ENCODE results near the gene IL3RA. TPM values are rescaled to one million over a fixed set of nuclear protein-coding genes. Genes with fewer than 3 reads are reported as not detected.
"Not testable (repeated sequence)": the region's sequence is repeated elsewhere in the genome, so short reads cannot be mapped to it uniquely, and the experiment has no call there.

Gene IL3RA
- total RNA-seq, 2 donors from 2014 or later: 3.9 to 9.4 TPM

DNA sequence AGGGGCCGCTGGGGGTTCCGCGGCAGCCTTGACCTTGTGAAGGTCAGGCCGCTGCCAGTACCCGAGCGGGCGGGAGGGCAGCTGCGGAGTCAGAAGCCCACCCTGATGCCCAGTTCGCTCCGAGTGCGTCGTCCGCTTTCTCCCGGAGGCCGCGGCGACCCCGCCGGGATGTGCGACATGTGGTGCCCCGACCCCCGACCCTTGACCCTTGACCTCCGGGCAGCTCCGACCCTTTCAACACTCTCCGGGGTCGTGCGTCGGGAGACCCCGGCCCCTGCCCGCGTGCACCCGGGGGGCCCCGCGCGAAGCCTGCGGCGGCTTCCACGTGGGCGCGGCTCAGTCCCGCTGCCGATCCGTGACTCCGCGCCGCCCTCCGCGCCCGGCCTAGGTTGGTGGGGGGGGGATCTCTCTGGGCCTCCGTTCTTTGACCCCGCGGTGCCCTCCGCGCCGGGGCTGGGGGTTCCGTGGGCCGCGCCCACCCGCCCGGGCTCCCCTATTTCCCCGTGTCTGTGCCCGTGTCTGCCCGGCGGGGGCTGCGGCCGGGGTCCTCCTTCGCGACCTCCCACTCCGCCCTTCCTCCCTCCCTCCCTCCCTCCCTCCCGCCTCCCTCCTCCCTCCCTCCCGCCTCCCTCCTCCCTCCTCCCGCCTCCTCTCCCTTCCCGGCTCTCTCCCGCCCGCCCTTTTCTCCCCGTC lies 55.9 kb downstream of the IL3RA start:
- DNase-seq: peak; percentile 80 to 83
- intact Hi-C loops (cut with DNase I, micrococcal nuclease): loop anchor here in 1 of 2 donors (5.0 kb wide), 1 partner anchor 60 kb away; the partner anchor contains the start of gene ASMTL
- peak; percentile 62 for ATAC-seq

- ATAC-seq (no peak), DNase-seq (peak in 1 of 2 donors; percentile 17)
- intact Hi-C loops (cut with DNase I, micrococcal nuclease): loop anchor here in 1 of 2 donors (5.0 kb wide), 1 partner anchor 58 kb away; the partner anchor contains the start of gene ASMTL
These were observed 57.5 kb downstream of the IL3RA start for GRCh38 chrX:1393871-1394615.

DNA sequence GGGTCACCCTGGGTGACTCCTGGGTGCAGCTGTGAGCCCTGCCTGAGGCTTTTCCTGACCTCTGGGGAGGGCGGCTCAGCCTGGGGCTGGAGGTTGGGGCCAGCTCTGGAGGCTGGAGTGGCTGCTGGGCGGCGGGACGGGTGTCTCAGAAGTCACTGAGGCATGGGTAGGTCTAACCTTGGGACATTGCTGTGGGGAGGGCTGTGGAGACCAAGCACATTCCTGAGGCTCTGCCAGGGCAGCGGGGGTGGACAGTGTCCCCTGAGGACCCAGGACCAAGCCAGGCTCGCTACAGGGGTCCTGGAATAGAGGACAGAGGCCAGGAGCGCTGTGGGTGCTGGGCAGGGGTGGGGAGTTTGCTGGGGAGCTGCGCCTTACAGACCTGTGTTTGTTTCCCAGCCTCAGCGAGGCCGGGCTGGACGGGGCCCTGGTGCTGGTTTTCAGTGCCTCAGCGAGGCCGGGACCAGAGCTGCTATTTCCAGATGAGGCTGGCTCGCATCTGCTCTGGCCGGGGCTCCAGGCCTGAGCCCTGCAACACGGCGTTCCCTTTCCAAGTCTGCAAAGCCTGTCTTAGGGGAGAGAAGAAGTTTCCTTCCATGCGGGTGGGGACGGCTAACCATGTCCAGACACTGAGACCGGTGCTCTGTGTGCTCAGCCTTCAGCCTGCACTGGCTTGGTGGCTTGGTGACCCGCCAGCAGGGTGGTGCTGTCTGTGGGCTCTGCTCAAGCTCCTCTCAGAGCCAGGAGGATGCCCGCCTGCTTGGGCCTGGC lies 58.3 kb downstream of the IL3RA start:
- DNase-seq (peak in 1 of 2 donors; percentile 21), ATAC-seq (no peak)
- intact Hi-C loops (cut with DNase I, micrococcal nuclease): loop anchor here in 1 of 2 donors (5.0 kb wide), 1 partner anchor 57 kb away; the partner anchor contains the start of gene ASMTL

DNA sequence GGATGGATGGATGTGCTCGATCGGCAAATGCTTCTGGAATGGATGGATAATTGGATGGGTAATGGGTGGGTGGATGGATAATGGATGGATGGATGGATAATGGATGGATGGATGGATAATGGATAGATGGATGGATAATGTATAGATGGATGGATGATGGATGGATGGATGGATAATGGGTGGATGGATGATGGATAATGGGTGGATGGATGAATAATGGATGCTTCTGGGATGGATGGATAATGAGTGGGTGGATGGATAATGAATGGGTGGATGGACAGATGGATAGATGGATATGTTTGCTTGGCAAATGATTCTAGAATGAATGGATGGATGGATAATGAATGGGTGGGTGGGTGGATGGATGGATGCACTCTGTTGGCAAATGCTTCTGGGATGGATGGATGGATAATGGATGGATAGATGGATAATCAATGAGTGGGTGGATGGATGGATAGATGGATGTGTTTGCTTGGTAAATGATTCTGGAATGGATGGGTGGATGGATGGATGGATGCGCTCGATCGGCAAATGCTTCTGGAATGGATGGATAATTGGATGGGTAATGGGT lies 59.1 kb downstream of the IL3RA start:
- intact Hi-C loops (cut with DNase I, micrococcal nuclease): no loop called here
- ATAC-seq: no peak
- DNase-seq: no peak

DNA sequence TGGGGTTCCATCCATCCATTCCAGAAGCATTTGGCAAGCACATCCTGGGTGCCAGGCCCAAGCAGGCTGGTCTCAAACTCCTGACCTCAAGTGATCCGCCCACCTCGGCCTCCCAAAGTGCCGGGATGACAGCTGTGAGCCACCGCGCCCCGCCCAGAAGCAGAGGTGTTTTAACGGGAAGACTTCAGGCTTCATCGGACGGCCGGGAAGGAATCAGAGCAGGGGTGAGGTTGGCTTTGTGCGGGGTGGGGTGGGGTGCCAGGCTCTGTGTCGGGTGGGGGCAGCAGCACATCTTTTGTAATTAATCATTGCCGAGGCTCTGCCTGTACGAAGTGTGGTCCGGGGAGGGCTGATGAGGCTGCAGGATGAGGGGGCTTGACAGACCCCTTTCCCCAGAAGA lies 60.4 kb downstream of the IL3RA start:
- ATAC-seq: no peak
- intact Hi-C loops (cut with DNase I, micrococcal nuclease): no loop called here
- peak in 1 of 2 donors; percentile 19 for DNase-seq

- DNase-seq (peak in 1 of 2 donors; percentile 5), ATAC-seq (no peak)
- intact Hi-C loops (cut with DNase I, micrococcal nuclease): no loop called here
These were observed 61.1 kb downstream of the IL3RA start for GRCh38 chrX:1397441-1398270.

DNA sequence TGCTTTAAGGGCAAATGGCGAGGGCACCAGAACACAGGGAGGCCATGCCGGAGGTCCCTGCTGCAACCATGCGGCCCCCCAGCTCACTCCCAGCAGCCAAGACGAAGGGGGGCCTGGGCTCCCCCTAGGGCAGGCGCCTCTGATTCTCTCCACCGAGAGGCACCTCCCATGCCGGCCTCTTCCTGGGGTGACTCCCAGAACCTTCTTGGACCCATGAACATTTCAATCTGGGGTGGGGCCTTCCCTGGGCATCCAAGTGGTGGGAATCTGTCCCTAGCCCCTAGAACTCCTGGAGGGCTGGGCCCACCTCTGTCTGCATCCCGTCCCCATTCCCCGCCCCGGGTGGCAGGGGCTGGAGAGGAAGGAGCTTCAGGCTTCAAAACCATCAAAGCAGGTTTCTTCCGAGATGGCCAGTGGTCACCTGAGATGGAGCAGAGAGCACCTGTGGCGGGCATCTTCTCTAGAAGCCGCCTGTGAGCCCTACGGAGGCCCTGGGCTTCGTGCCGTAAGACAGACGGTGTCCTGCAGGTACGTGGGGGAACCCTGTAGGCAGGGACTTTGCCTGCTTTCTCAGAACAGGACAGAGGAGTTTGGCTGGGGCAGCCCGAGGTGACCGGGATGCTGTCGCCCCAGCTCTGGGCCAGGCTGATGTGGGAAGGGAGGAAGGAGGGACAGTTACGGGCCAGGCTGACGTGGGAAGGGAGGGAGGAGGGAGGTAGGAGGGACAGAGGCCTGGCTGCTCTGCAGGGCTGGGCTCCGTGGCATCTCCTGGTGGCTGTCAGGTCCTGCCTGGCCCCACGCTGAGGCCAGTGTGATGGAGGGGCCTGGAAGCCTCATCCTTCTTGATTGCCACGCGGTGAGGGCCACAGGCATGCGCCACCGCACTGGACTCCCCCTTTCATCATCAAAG lies 62.1 kb downstream of the IL3RA start:
- intact Hi-C loops (cut with DNase I, micrococcal nuclease): no loop called here
- no peak for ATAC-seq

GRCh38 chrX:1400049-1400448 lies 63.5 kb downstream of the IL3RA start:
- ATAC-seq (no peak), DNase-seq (peak in 1 of 2 donors; percentile 5)
- intact Hi-C loops (cut with DNase I, micrococcal nuclease): no loop called here

More for the DNA sequence above, 62.1 kb downstream of the IL3RA start:
- peak in 1 of 2 donors; percentile 29 for DNase-seq

GRCh38 chrX:1400742-1401471 lies 64.3 kb downstream of the IL3RA start:
- intact Hi-C loops (cut with DNase I, micrococcal nuclease): no loop called here
- DNase-seq: peak in 1 of 2 donors; percentile 30
- ATAC-seq: peak; percentile 33

GRCh38 chrX:1401611-1402430 lies 65.2 kb downstream of the IL3RA start:
- intact Hi-C loops (cut with DNase I, micrococcal nuclease): no loop called here
- ATAC-seq (peak; percentile 19), DNase-seq (peak in 1 of 2 donors; percentile 19)

DNA sequence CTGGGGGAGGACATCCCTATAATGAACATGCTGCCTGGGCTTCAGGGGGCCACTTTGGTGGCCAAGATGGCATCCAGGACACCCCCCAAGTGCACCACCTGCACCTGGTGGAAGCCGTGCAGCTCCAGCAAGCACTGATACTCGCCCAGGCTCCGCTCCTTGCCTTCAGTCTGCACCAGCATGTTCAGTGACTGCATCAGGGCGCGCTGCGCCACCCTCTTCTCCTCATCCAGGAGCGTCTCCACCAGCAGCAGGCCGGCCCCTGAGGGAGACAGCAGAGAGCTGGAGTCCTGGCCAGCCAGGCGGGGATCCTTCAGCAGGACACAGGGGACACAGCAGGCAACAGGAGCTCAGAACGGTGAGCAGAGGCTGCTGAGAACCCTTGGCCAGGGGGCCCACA lies 66.6 kb downstream of the IL3RA start:
- ATAC-seq (no peak), DNase-seq (peak in 1 of 2 donors; percentile 16)
- intact Hi-C loops (cut with DNase I, micrococcal nuclease): no loop called here

DNA sequence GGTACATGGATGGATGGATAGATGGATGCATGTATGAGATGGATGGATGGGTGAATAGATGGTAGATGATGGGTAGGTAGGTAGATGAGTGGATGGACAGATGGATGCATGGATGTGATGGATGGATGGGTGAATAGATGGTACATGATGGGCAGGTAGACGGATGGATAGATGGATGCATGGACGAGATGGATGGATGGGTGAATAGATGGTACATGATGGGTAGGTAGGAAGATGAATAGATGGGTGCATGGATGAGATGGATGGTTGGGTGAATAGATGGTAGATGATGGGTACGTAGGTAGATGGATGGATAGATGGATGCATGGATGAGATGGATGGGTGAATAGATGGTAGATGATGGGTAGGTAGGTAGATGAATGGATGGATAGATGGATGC lies 67.3 kb downstream of the IL3RA start:
- ATAC-seq; DNase-seq; intact Hi-C loops (cut with DNase I, micrococcal nuclease): not testable (repeated sequence)

DNA sequence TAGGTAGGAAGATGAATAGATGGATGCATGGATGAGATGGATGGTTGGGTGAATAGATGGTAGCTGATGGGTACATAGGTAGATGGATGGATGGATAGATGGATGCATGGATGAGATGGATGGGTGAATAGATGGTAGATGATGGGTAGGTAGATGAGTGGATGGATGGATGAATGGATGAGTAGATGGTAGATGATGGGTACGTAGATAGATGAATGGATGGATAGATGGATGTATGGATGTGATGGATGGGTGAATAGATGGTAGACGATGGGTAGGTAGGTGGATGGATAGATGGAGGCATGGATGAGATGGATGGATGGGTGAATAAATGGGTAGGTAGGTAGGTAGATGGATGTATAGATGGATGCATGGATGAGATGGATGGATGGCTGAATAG lies 69.2 kb downstream of the IL3RA start:
- intact Hi-C loops (cut with DNase I, micrococcal nuclease); DNase-seq; ATAC-seq: not testable (repeated sequence)

GRCh38 chrX:1407035-1407434 lies 70.5 kb downstream of the IL3RA start:
- no peak for DNase-seq
- no peak for ATAC-seq
- intact Hi-C loops (cut with DNase I, micrococcal nuclease): no loop called here

DNA sequence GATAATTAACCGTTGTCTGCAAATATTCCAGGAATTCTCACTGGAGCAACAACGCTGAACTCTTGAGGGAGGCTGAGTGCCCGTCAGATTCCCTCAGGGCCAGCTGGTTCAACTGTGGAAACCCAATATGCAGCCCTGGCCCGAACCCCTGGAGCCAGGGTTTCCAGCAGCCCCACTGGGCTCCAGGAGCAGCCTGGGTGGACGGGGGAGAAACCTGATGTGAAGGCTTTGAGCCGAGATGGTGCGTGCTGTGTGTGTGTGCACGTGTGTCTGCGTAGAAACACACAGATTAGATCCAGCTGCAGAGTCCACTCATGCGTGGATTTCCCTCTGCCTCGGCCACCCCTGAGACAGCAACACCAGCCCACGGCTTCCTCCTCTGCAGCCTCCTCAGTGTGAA lies 74.7 kb downstream of the IL3RA start:
- ATAC-seq: no peak
- intact Hi-C loops (cut with DNase I, micrococcal nuclease): no loop called here
- peak in 1 of 2 donors; percentile 16 for DNase-seq

Measured in left colon (tissue), 2 donors.